22Rv1 (cell line): ENCODE results near the gene PSMB3.

Experiments used
- H3K27ac ChIP-seq: fragments of 450-650 bp; 2 replicates; pipeline ENCODE4 v1.5.1; 2017
- ZFX ChIP-seq: fragments of 450-650 bp; IDR thresholded peaks from 2 replicates; pipeline ENCODE4 v1.6.1; 2017; ENCODE audit warnings: antibody characterized with exemption, borderline replicate concordance
- TF ChIP-seq, protein P1 (sequence below): fragments of 450-650 bp; IDR thresholded peaks from 2 replicates; pipeline ENCODE4 v1.5.1; 2017; ENCODE audit warnings: mild to moderate bottlenecking

The PSMB3 gene

DNA sequence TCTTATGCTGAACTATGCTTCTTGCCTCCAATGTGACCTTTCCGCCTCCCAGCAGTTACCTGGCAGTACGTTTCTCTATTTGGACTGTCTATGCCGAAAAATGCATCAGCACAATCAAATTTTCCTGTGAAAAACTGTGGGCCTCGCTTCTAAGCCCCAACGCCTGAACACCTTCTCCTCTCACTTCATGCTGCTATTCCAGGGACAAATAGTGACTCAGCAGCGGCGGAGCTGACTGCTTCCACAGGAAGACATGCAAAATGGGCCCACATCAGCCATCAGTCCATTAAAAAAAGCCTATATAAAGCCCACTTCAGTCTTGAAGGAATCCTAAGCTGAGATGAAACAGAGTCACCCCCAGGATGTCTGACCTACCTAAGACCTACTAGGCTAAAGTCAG lies 57.3 kb downstream of the PSMB3 start:
- TF ChIP-seq, protein P1, sequence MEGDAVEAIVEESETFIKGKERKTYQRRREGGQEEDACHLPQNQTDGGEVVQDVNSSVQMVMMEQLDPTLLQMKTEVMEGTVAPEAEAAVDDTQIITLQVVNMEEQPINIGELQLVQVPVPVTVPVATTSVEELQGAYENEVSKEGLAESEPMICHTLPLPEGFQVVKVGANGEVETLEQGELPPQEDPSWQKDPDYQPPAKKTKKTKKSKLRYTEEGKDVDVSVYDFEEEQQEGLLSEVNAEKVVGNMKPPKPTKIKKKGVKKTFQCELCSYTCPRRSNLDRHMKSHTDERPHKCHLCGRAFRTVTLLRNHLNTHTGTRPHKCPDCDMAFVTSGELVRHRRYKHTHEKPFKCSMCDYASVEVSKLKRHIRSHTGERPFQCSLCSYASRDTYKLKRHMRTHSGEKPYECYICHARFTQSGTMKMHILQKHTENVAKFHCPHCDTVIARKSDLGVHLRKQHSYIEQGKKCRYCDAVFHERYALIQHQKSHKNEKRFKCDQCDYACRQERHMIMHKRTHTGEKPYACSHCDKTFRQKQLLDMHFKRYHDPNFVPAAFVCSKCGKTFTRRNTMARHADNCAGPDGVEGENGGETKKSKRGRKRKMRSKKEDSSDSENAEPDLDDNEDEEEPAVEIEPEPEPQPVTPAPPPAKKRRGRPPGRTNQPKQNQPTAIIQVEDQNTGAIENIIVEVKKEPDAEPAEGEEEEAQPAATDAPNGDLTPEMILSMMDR = no peak
- no peak for TF ChIP-seq ZFX
- H3K27ac ChIP-seq = no peak overlapping the region
